ENCODE results near the gene KRT25.

Gene KRT25

DNA sequence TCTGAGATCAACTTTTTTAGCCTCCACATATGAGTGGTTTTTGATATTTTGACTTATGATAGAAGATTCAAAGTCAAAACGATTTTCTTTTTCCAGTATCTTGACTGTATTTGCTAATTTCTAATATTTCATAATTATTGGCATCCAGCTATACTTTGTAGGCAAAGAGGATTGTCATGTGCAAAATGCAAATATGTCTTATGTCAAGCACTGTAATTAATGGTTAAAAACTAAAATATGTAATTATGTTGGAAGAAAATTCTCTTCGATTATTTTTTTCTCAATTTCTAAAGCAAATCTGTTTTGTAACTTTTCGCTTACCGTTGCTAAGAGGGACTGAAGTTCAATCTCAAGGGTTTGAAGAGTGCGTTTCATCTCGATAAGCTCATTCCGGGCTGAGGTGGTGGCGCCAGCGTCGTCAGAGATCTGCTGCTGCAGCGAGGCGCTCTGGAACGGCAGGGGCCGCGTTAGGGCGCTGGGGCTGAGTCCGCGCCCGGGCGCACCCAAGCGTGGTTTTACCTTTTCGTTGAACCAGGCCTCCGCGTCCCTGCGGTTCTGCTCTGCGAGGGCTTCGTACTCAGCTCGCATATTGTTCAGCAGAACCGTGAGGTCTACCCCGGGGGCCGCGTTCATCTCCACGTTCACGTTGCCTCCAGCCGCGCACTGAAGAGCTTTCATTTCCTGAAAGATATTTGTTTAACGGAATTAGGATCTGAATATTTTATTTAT lies 24.2 kb upstream of the KRT25 start:
- no peak overlapping the region for H3K4me2 ChIP-seq (ENCODE audit: low read length)

DNA sequence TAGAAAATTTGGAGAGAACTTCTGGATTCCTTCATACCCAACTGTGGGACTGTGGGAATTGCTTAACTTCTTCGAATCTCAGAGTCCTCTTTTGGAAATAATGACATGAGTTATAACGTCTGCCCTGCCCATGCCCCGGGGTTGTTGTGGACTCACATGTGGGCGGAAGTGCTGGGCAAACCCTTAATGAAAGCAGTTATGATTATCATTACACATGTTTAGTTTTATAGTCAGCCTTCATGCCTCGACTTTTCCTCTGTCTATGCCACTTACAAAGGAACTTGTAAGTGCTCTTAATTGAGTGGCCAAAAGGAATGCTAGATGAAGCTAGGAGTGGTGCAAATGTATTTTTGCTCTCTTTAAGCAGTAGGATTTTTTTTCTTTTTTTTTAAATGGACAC lies 23.3 kb upstream of the KRT25 start:
- Histone ChIP-seq H3F3A (ENCODE audit: insufficient read depth, low read length) (no peaks in the 10 kb centered on the region), H3K4me1 (ENCODE audit: insufficient read depth, low read length, severe bottlenecking) (no peaks in the 10 kb centered on the region), H3K27ac (ENCODE audit: low read depth, low read length, poor library complexity, severe bottlenecking) (no peak overlapping the region), H4K20me1 (ENCODE audit: insufficient read depth, low read length) (no peaks in the 10 kb centered on the region), H3K27me3 (ENCODE audit: insufficient read depth, low read length) (peaks cover 4% of the 10 kb centered on the region; the same call in 1 of the 2 replicates), H2AFZ (ENCODE audit: low read length) (no peak overlapping the region), H3K9me3 (ENCODE audit: low read length) (no peaks in the 10 kb centered on the region), H3K36me3 (ENCODE audit: insufficient read depth, low read length) (no peaks in the 10 kb centered on the region), H3K4me3 (ENCODE audit: low read depth, low read length, poor library complexity, severe bottlenecking) (no peak overlapping the region), H3K9ac (ENCODE audit: low read length) (no peak overlapping the region), H3K4me2 (ENCODE audit: low read length) (no peak overlapping the region), H3K9me2 (ENCODE audit: low read depth, low read length) (no peaks in the 10 kb centered on the region), H3K79me2 (ENCODE audit: insufficient read depth, low read length) (no peaks in the 10 kb centered on the region)
- no peak for TF ChIP-seq EZH2 (IDR thresholded peaks at IDR 0.05; ENCODE audit: borderline replicate concordance, low read length)
- TF ChIP-seq, protein P1, sequence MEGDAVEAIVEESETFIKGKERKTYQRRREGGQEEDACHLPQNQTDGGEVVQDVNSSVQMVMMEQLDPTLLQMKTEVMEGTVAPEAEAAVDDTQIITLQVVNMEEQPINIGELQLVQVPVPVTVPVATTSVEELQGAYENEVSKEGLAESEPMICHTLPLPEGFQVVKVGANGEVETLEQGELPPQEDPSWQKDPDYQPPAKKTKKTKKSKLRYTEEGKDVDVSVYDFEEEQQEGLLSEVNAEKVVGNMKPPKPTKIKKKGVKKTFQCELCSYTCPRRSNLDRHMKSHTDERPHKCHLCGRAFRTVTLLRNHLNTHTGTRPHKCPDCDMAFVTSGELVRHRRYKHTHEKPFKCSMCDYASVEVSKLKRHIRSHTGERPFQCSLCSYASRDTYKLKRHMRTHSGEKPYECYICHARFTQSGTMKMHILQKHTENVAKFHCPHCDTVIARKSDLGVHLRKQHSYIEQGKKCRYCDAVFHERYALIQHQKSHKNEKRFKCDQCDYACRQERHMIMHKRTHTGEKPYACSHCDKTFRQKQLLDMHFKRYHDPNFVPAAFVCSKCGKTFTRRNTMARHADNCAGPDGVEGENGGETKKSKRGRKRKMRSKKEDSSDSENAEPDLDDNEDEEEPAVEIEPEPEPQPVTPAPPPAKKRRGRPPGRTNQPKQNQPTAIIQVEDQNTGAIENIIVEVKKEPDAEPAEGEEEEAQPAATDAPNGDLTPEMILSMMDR (IDR thresholded peaks at IDR 0.05; ENCODE audit: low read length) = no peak

More for the DNA sequence above, 24.2 kb upstream of the KRT25 start:
- no peak for TF ChIP-seq EZH2 (IDR thresholded peaks at IDR 0.05; ENCODE audit: borderline replicate concordance, low read length)
- TF ChIP-seq, protein P1 (IDR thresholded peaks at IDR 0.05; ENCODE audit: low read length) = no peak
- Histone ChIP-seq H3K27me3 (ENCODE audit: insufficient read depth, low read length) (peaks cover 4% of the 10 kb centered on the region; the same call in 1 of the 2 replicates), H2AFZ (ENCODE audit: low read length) (no peak overlapping the region), H3K9me2 (ENCODE audit: low read depth, low read length) (no peaks in the 10 kb centered on the region), H3K4me1 (ENCODE audit: insufficient read depth, low read length, severe bottlenecking) (no peaks in the 10 kb centered on the region), H3K36me3 (ENCODE audit: insufficient read depth, low read length) (no peaks in the 10 kb centered on the region), H3K9me3 (ENCODE audit: low read length) (no peaks in the 10 kb centered on the region), H3K79me2 (ENCODE audit: insufficient read depth, low read length) (no peaks in the 10 kb centered on the region), H3K27ac (ENCODE audit: low read depth, low read length, poor library complexity, severe bottlenecking) (no peak overlapping the region), H4K20me1 (ENCODE audit: insufficient read depth, low read length) (no peaks in the 10 kb centered on the region), H3F3A (ENCODE audit: insufficient read depth, low read length) (no peaks in the 10 kb centered on the region), H3K9ac (ENCODE audit: low read length) (no peak overlapping the region), H3K4me3 (ENCODE audit: low read depth, low read length, poor library complexity, severe bottlenecking) (no peak overlapping the region)

DNA sequence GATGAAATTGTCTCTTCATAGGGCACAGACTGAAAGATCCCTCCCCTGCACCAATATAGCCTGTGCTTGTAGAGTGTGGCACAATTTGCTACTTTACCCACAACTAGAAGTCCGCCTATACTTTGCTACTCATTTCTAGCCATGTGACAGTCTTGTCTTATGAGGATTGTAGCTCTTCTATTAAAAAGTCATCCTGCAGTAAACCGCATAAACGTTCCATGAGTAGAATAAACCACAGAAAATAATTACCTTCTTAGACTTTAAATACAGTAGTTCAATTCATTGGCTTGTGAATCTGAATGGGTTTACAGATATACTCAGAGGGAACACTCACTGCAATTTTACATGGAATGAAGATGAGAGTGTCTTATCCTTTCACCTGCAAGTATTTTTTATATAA lies 22.8 kb upstream of the KRT25 start:
- Histone ChIP-seq H3K9me3 (ENCODE audit: low read length) (no peaks in the 10 kb centered on the region), H3K79me2 (ENCODE audit: insufficient read depth, low read length) (no peaks in the 10 kb centered on the region), H3K9me2 (ENCODE audit: low read depth, low read length) (no peaks in the 10 kb centered on the region), H3K27ac (ENCODE audit: low read depth, low read length, poor library complexity, severe bottlenecking) (no peak overlapping the region), H4K20me1 (ENCODE audit: insufficient read depth, low read length) (no peaks in the 10 kb centered on the region), H3K4me3 (ENCODE audit: low read depth, low read length, poor library complexity, severe bottlenecking) (no peak overlapping the region), H3K9ac (ENCODE audit: low read length) (no peak overlapping the region), H3K36me3 (ENCODE audit: insufficient read depth, low read length) (no peaks in the 10 kb centered on the region), H3K27me3 (ENCODE audit: insufficient read depth, low read length) (peaks cover 4% of the 10 kb centered on the region; the same call in 1 of the 2 replicates), H2AFZ (ENCODE audit: low read length) (no peak overlapping the region), H3F3A (ENCODE audit: insufficient read depth, low read length) (no peaks in the 10 kb centered on the region), H3K4me2 (ENCODE audit: low read length) (no peak overlapping the region), H3K4me1 (ENCODE audit: insufficient read depth, low read length, severe bottlenecking) (no peaks in the 10 kb centered on the region)
- TF ChIP-seq, protein P1 (IDR thresholded peaks at IDR 0.05; ENCODE audit: low read length) = no peak
- TF ChIP-seq EZH2 (IDR thresholded peaks at IDR 0.05; ENCODE audit: borderline replicate concordance, low read length) = no peak

All from OCI-LY1 (cell line).